ENCODE results near the gene LY86.

LY86 gene

DNA sequence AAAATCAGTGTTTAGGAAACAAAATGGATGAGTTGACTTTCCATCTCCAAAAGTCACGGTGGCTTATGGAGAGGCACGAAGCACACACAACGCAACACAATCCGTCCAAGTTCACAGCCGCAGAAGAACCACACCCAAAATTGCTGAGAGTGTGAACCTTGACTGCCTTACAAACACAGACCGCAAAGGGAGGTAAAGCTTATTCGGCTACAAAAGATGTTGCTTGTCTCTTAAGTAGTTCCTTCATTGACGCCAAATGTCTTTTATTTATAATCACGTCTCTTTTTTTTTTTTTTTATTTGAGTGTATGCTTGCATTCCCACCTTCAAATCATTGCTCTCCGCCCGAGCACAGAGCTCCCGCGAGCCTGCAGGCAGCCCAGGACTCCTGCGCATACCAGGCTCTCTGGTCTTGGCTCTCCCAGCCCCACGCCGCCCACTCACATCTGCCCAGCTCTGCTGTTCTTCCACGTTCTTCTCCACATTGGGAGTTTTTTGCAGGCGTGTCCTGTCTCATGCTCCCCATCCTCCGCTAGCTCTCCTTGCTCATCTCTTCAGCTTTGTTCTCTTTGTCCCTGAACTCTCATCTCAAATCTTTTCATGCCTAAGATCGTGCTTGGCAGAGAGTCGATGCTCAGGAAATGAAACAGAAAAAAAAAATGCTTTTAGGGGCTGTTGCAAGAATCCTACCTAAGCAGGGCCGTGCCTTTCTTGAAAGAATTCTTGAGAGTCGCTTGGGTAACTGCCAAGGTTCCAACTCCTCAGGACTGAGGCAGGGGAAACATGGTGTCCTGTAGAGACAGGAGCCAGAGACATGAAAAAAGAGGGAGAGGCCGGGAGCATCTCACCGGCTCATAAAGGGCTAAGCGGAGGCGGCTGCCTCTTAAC, 25.8 kb downstream of the LY86 start:
- ATAC-seq (ENCODE audit: low read depth) = peak; percentile 54; the same call in 2 of the 3 replicates
- no peaks in the 10 kb centered on the region for H3K36me3 ChIP-seq (ENCODE audit: low read depth)
- TF ChIP-seq CTCF (IDR thresholded peaks at IDR 0.05; ENCODE audit: poor library complexity, severe bottlenecking) = no peak
- H3K9me3 ChIP-seq (ENCODE audit: severe bottlenecking) = no peaks in the 10 kb centered on the region
- no peak overlapping the region for H3K4me3 ChIP-seq (ENCODE audit: severe bottlenecking)
- no peak for DNase-seq (ENCODE audit: low spot score)
- peaks cover 2% of the 10 kb centered on the region for H3K4me1 ChIP-seq (ENCODE audit: insufficient read depth, poor library complexity, severe bottlenecking)
- no peaks in the 10 kb centered on the region for H3K27me3 ChIP-seq (ENCODE audit: insufficient read depth, poor library complexity, severe bottlenecking)
- H3K27ac ChIP-seq (ENCODE audit: poor library complexity, severe bottlenecking) = no peak overlapping the region

GRCh38 chr6:6614983-6615349, 26.4 kb downstream of the LY86 start:
- ATAC-seq (ENCODE audit: low read depth) = 0 out of 3 replicates have a peak, but pooled peaks have one; percentile 14
- Histone ChIP-seq H3K4me1 (ENCODE audit: insufficient read depth, poor library complexity, severe bottlenecking) (peaks cover 2% of the 10 kb centered on the region), H3K27me3 (ENCODE audit: insufficient read depth, poor library complexity, severe bottlenecking) (no peaks in the 10 kb centered on the region), H3K9me3 (ENCODE audit: severe bottlenecking) (no peaks in the 10 kb centered on the region), H3K4me3 (ENCODE audit: severe bottlenecking) (no peak overlapping the region), H3K36me3 (ENCODE audit: low read depth) (no peaks in the 10 kb centered on the region), H3K27ac (ENCODE audit: poor library complexity, severe bottlenecking) (no peak overlapping the region)
- no peak for TF ChIP-seq CTCF (IDR thresholded peaks at IDR 0.05; ENCODE audit: poor library complexity, severe bottlenecking)
- no peak for DNase-seq (ENCODE audit: low spot score)

GRCh38 chr6:6616656-6617055, 28.1 kb downstream of the LY86 start:
- no peak overlapping the region for H3K27ac ChIP-seq (ENCODE audit: poor library complexity, severe bottlenecking)
- ATAC-seq (ENCODE audit: low read depth) (no peak), DNase-seq (ENCODE audit: low spot score) (no peak)
- H3K36me3 ChIP-seq (ENCODE audit: low read depth) = no peaks in the 10 kb centered on the region
- no peaks in the 10 kb centered on the region for H3K27me3 ChIP-seq (ENCODE audit: insufficient read depth, poor library complexity, severe bottlenecking)
- no peaks in the 10 kb centered on the region for H3K9me3 ChIP-seq (ENCODE audit: severe bottlenecking)
- TF ChIP-seq CTCF (IDR thresholded peaks at IDR 0.05; ENCODE audit: poor library complexity, severe bottlenecking) = no peak
- H3K4me3 ChIP-seq (ENCODE audit: severe bottlenecking) = no peak overlapping the region
- H3K4me1 ChIP-seq (ENCODE audit: insufficient read depth, poor library complexity, severe bottlenecking) = peaks cover 2% of the 10 kb centered on the region

- Histone ChIP-seq H3K36me3 (ENCODE audit: low read depth) (no peaks in the 10 kb centered on the region), H3K9me3 (ENCODE audit: severe bottlenecking) (no peaks in the 10 kb centered on the region), H3K27me3 (ENCODE audit: insufficient read depth, poor library complexity, severe bottlenecking) (peaks cover 4% of the 10 kb centered on the region), H3K27ac (ENCODE audit: poor library complexity, severe bottlenecking) (no peak overlapping the region), H3K4me1 (ENCODE audit: insufficient read depth, poor library complexity, severe bottlenecking) (peaks cover 2% of the 10 kb centered on the region), H3K4me3 (ENCODE audit: severe bottlenecking) (no peak overlapping the region)
- DNase-seq (ENCODE audit: low spot score) (no peak), ATAC-seq (ENCODE audit: low read depth) (no peak)
- no peak for TF ChIP-seq CTCF (IDR thresholded peaks at IDR 0.05; ENCODE audit: poor library complexity, severe bottlenecking)
Observed at GRCh38 chr6:6619021-6619794, 30.7 kb downstream of the LY86 start.

All from RWPE2 (cell line).